Skeletal muscle cell (primary cell): ENCODE data around the gene SPATA31D1.
"Not testable (repeated sequence)": the region's sequence is repeated elsewhere in the genome, so short reads cannot be mapped to it uniquely, and the experiment has no call there.

Source experiments
- DNase-seq: peaks from one replicate; pipeline ENCODE4 v3.0.0-alpha.2; 2010; ENCODE audit warnings: low read depth
- H3K4me3 ChIP-seq: 2 replicates; pipeline ENCODE4 v1.5.1; 2011; ENCODE audit warnings: low read depth, mild to moderate bottlenecking, control low read depth, low read length, moderate library complexity

SPATA31D1 gene

DNA sequence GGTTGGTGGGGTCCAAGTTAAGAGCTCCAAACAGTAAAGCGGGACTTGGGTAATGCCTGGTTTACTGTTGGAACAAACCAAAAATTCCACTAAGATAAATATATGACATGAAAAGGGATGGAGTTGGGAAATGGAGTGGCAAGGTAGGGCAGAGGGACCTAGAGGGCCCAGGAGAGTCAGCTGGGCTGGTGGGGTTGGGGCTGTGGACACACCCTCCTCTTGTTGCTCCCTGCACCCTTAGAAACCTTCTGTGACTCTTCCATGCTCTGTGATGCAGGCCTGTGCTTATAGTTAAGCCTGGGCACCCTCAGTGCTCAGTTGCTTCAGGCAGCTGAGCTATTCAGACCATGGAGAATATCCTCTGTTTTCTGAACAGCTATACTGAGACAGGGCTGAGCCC is at the start of gene SPATA31D1:
Gene SPATA31D1 (plus strand): TSS at position 301 of the 400 bp plus-strand sequence. CDS start 47 bp downstream, at position 348.
- DNase-seq, H3K4me3 ChIP-seq: not testable (repeated sequence)

DNA sequence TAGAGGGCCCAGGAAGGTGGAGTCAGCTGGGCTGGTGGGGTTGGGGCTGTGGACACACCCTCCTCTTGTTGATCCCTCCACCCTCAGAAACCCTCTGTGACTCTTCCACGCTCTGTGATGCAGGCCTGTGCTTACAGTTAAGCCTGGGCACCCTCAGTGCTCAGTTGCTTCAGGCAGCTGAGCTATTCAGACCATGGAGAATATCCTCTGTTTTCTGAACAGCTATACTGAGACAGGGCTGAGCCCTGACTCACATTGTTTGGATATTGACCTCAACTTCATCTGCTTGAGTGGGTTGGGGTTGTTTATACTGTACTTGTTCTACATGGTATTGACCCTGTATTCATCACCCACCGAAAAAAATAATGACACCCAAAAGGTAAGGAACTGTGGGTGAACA is 45.2 kb upstream of the SPATA31D1 start, which contains the start of gene SPATA31D3:
Gene SPATA31D3 (plus strand): TSS at position 108 of the 400 bp plus-strand sequence. CDS start 86 bp downstream, at position 194.
- not testable (repeated sequence) for H3K4me3 ChIP-seq, DNase-seq

DNA sequence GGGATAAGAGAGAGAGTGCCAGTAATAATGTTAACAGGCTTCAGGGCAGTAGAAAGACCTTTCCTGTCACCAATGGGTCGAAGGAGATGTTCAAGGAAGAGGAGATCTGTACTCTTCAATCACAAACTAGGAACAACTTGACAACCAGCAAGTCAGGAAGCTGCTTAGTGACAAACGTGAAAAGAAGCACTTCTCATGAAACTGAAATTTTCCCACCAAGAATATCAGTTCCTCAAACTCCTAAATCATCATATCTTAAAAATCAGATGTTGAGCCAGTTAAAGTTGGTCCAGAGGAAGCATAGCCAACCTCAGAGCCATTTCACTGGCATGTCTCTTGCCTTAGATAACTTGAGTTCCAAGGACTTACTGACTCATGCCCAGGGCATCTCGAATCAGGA is 39.9 kb upstream of the SPATA31D1 start:
- not testable (repeated sequence) for DNase-seq

DNA sequence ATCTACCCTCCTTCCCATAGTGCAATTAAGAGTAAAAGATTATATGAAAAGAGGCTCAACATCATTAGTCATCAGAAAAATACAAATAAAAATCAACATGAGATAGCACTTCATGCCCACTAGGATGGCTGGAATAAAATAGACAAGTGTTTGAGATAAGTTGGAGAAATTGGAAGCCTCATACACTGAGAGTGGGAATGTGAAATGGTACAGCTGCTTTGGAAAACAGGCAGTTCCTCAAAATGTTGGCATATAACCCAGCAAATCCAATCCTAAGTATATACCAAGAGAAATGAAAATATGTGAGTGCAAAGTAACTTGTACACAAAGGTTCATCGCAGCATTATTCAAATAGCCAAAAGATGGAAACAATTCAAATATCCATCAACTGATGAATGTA is 35.5 kb upstream of the SPATA31D1 start:
- H3K4me3 ChIP-seq, result no peak overlapping the region

More for the DNA sequence above, 39.9 kb upstream of the SPATA31D1 start:
- H3K4me3 ChIP-seq, result not testable (repeated sequence)

DNA sequence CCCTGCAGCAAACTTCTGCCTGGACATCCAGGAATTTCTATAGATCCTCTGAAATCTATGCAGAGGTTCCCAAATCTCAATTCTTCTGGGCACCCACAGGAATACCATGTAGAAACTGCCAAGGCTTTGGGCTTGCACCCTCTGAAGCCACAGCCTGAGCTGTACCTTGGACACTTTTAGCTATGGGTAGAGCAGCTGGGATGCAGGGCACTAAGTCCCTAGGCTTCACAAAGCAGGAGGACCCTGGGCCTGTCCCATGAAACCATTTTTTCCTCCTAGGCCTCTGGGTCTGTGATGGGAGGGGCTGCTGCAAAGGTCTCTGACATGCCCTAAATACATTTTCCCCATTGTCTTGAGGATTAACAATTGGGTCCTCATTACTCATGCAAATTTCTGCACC is 32.9 kb upstream of the SPATA31D1 start:
- DNase-seq, result no peak
- no peak overlapping the region for H3K4me3 ChIP-seq

More for the DNA sequence above, 35.5 kb upstream of the SPATA31D1 start:
- no peak for DNase-seq

DNA sequence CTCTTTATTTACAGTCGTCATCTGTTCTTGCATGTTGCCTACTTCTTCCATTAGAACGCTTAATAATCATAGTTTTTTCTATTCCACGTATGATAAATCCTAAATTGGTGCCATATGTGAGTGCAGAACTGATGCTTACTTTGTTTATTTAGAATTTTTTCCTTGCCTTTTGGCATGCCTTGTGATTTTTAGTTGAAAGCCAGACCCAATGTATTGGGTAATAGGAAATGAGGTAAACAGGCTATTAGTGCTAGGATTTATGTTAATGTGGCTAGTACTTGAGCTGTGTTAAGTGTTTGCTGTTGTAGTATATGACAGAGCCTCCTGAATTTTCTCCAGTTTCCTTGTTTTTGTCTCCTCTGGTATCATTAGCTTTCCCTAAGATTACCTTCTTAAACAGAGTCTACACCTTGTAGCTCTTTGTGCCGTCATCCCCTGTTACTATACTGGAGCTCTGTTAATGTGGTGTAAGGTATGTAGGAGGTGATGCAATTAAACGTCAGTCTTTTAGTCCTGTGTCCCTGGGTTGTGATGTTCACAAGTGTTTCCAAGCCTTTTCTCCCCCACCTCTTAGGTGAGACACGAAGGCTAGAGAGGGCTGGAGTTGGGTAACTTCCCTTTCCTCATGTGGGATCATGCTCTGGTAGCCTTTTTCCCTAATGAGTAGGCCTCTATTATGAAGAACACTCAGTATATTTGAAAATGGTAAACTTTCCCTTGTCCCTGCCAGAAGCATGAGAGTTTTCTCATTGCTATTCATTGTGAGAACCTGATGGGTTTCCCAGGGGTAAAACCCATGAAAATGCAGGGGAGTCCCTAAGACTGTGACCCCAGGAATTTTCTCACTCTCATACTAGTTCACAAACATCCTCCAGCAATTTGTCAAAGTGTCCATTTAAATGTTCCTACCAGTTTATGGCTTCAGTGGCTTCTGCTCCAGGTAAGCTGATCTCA is 24.1 kb upstream of the SPATA31D1 start:
- no peak overlapping the region for H3K4me3 ChIP-seq
- DNase-seq, result no peak

DNA sequence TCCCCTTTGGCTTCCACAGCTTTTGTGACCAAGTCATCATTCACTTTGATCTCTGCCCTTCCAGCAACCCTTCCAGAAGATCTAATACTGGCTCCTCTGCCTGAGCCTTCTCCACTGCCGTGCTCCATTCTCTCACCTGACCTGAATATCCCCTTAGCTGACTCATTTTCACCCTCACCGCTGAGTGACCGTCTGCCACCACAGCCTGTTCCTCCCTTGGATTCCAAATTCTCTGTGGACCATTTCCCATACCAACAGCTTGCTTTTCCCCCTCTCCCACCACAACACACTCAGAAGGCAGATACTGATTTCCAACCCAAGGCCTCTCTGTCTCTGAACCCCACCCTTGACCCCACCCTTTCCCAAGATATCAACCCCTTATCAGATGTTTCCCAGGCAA is 20.5 kb upstream of the SPATA31D1 start:
- DNase-seq, result no peak
- H3K4me3 ChIP-seq, result no peak overlapping the region

DNA sequence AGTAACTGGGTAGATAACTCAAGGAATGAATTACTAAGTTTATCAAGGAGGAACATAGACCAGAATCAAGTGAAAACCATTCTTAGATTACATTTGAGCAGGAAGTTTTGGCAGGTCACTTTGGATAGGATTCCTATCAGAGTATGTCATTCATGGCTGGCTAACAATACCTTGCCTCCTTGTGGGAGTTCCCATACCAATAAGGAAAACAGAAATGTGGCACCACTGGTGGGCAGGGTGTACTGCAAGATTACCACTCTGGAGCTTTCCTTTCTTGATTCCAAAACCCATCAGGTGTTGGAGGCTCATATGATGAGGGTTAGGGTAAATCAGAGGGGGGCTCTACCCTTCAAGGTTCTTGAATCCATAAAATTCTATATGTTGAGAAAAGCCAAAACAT is 18.6 kb upstream of the SPATA31D1 start:
- no peak overlapping the region for H3K4me3 ChIP-seq
- no peak for DNase-seq

DNA sequence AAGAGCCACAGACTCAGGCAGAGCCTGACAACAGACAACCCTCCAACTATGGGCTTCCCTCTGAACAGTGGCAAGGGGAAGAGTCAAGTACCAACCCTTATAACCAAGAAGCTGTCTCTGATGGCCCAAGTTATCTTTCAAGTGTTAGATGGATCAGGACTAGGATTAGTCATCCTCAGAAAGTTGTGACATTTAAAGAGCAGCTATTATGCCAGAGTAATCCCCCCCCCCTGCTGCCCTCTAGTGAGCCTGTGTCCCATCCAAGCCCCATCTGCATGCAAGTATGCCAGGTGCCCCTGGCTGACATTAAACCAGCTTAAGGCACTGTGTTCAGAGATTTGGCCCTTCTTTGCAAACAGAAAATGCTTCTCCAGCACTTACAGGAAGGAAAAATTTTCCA is 16.8 kb upstream of the SPATA31D1 start:
- DNase-seq, result no peak
- no peak overlapping the region for H3K4me3 ChIP-seq

DNA sequence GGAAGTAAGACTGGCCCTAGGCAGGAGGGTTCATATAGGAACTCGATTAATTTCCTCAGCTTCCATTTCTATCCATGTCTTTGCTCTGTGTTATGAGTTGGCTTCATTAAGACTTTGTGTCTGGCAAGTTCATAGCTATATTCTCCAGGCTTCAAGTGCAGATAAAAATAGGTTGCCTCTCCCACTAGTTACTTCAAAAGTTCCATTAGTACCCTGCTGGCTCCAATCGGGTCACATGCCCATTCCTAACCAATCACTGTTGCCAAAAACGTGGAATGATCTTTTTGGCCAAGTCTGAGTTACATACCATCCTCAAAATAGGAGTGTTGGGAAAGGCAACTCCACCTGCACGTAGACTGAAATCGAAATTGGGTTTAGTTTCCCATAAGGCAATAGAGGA is 13.8 kb upstream of the SPATA31D1 start:
- no peak for DNase-seq
- no peak overlapping the region for H3K4me3 ChIP-seq

DNA sequence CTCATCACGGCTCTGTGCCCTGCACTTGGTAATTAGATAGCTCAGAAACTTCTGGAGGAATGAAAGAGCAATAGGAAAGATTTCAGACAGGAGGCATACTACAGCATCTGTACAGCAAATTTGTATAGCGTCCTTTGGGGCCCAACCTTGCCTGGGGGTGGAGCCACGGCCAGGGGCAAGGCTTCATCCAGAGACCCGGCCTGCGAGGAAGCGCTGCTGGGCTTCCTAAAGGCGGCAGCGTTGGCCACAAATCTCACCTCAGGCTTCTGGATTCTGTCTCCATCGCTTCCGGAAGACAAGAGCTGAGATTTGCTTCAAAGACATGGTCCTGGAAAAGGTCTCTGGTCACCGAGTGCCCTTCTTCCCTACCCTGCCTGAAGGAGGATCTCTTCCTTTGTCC is 12.2 kb upstream of the SPATA31D1 start:
- H3K4me3 ChIP-seq, result no peak overlapping the region
- DNase-seq, result no peak

DNA sequence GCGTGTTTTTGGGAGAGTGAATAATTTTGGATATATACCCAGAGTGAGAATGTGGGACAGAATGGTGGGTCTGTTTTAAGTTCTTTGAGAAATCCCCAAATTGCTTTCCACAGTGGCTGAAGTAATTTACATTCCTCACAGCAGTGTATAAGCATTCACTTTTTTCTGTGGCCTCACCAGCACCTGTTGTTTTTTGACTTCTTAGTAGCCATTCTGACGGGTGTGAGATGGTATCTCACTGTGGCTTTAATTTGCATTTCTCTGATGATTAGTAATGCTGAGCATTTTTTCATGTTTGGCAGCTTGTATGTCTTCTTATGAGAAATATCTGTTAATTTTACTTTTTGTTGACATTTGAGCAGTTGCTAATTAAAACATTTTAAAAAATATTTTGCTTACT is 9.4 kb upstream of the SPATA31D1 start:
- DNase-seq, result no peak

DNA sequence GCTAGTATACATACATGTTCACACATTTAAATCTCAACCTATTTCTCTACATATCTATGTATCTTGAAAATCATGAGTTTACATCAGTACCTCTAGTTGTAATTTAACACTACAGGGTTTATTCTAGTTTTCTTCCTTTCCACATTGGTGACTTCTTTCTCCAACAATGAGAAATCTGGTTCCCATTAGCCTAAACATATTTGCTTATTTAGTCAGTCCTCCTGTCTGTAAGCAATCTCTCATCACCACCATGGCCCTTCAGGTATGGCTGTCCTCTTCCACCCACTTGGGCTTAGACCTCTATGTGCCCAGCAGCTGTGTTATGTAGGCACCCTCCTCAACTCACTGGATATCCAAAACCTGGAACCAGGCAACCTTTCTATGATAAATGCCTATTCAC is 8.0 kb upstream of the SPATA31D1 start:
- DNase-seq, result no peak
- H3K4me3 ChIP-seq, result no peak overlapping the region

More for the DNA sequence above, 9.4 kb upstream of the SPATA31D1 start:
- no peak overlapping the region for H3K4me3 ChIP-seq

DNA sequence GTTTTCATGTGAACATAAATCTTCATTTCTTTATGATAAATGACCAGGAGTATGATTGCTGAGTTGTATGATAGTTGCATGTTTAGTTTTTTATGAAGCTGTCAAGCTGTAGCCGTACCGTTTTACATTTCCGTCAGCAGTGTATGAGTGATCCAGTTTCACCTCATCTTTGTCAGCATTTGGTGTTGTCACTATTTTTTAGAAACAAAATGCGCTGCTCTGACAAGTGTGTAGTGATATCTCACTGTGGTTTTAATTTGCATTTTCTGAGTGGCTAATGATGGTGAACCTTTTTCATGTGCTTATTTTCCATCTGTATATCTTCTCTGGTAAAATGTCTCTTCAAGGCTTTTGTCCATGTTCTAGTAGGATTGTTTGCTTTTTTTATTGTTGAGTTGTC is 6.7 kb upstream of the SPATA31D1 start:
- no peak overlapping the region for H3K4me3 ChIP-seq
- DNase-seq, result no peak

DNA sequence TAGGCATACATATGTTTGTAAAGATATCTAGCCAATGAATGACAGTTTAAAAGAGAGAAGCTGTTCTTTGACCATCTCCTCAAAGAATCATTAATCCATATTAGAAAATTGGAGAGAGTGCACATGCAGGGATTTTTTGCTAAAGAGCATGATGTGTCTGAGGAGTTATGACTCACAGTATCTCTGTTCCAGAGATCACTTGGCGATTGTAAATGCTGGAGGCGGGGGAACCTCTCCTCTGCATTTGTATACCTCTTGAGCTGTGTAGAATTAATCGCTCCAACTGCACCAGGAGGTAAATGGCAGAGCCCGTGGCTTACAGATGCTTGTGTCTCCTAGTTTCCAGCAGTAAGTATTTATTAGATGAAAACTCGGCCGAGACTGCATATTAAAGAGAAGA is 3.6 kb upstream of the SPATA31D1 start:
- H3K4me3 ChIP-seq, result no peak overlapping the region
- no peak for DNase-seq

DNA sequence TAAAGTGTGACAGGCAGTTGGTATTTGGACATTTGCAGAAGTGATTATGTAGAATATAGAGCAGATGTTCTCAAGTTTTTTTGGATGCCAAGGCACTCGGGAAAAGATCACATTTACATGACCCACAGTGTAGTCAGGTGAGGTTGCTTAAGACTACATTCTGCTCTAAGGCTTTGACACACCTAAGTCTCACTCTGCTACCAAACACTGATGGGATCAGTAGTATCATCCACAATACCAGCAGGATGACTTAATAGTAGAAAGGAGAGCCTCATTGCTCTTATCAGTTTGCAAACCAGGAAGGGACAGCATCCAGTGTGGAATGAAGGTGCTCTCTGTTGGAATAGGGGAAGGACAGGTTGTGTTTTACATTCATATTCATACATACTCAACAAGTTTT is 2.5 kb upstream of the SPATA31D1 start:
- H3K4me3 ChIP-seq, result no peak overlapping the region
- no peak for DNase-seq

DNA sequence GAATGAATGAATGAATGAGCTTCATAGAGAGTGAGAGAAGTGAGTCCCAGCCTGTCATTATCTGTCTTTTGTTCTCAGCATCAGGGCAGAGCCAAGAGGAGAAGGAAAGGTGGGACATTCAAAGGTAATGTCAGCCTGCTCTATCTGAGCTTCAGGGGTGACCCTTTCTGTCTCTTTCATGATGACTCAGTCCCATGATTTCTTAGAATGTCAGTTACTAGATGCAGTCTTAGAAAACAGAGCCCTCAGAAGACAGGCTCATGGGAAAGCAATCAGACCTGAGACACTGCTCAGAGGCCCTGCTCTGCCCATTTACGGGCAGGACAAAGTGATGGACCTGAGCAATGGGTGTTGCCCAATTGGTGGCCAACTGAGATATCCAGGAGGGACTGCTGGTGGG is 1.1 kb downstream of the SPATA31D1 start:
- H3K4me3 ChIP-seq, result no peak overlapping the region
- no peak for DNase-seq

DNA sequence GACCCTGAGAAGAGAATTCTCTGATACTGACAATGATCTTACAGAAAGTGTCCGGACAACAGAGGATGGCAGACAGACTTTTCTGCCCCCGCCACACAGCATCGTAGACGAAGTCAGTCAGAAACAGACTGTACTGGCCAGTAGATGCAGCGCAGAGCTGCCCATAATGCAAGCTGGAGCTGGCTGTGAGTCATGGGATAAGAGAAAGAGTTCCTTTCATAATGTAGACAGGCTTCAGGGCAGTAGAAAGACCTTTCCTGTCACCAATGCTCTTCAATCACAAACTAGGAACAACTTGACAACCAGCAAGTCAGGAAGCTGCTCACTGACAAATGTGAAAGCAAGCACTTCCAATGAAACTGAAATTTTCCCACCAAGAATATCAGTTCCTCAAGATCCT is 5.1 kb downstream of the SPATA31D1 start:
- DNase-seq, result no peak
- no peak overlapping the region for H3K4me3 ChIP-seq

DNA sequence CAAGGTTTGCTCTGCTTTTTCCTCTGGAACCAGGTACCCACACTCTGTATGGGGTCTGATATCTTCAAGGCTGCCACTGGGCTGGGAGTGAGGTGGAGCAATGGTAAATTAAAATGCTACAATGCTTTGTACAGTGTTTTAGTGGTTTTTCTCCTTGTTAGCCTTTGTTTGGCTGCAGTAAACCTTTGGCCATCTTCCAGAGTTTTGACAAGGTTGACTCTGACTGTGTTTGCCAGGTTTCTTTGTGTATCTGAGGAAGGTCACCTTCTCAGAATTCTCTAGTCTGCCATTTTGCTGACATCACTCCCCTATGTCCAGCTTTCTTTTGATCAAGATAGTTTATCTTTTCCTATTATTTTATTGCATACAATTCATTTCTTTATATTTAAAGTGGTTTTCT is 11.2 kb downstream of the SPATA31D1 start:
- DNase-seq, result no peak
- no peak overlapping the region for H3K4me3 ChIP-seq

DNA sequence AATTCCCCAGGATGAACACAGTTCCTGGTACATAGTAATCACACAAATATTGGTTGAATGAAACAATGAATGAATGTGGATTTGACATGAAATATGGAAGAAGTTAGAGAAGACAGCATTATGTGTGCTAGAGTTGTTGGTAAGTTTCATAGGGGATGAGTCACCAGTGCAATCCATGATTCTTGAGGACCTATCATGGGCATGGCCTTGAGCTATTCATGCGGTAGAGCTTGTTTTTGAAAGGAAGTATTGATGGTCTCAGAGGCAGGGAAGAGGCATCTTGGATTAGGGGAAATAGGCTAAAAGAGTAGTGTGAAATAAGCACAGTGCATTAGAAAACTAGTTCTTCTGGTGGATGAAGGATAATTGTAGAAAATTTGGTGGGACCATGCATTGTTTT is 22.1 kb downstream of the SPATA31D1 start:
- no peak for DNase-seq
- no peak overlapping the region for H3K4me3 ChIP-seq

DNA sequence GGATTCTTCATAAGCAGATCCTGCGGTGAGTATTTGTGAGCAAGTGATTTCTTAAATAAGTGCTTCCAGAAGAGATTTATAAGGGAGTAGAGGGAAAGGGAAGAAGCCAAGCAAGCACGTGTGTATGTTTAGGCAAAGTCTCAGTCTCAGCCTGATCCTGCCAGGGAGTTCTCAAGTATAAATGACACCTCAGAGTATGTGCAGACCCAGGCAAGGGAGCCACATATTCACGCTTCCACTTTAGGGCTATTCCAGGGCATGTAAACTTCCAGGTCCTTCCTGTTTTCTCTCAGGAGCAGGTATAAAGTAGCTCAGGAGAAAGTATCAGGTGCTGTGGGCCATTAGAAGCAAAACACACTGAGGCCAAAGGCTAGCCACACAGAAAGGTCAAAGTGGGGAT is 22.6 kb downstream of the SPATA31D1 start:
- DNase-seq, result no peak
- no peak overlapping the region for H3K4me3 ChIP-seq
